HG03571 (cell line): Measurements from ENCODE around the gene LMF1.

Source experiments
- ATAC-seq: cut with Tn5 transposase; IDR thresholded peaks from one replicate; pipeline ENCODE4 v1.9.1; 2021; ENCODE audit not compliant: unreplicated experiment

LMF1 gene

DNA sequence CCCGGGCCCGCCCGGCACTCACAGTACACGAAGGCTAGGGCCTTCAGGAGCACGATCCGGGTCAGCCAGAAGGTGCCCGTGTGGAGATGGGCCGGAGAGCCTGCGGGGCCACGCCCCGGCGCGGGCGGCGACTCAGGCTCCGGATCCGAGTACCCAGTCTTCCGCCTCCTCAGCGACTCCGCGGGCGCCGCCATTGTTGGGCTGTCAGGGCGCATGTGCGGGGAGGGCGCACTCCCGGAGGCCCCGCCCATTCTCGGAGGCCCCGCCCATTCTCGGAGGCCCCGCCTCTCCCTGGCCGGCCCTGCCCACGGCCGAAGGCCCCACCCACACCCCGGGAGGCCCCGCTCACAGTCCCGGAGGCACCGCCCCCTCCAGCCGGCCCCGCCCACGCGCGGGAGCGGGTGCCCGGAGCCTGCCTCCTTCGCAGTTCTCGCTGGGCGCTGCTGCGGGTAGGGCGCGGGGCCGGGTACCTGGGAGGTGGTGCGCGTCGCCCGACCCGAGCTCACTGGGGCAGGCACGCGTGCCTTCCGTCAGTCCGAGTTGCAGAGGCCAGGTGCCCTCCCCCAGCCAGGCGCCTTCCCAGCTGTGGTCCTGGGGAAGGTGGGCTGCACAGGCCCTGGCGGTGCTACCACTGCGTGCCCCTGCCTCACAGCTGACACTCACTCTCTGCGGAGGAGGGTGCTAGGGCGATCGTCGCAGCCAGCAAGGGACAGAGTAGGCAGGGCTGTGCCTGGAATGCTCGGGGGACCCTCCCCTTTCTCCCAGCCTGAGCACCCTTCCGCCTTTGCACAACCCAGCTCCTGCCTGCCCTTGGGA lies at the start of gene LMF1:
Gene LMF1 (minus strand): TSS at position 219 of the 816 bp plus-strand sequence. CDS start 4 bp downstream, at position 215.
- ATAC-seq = peak; percentile 66

DNA sequence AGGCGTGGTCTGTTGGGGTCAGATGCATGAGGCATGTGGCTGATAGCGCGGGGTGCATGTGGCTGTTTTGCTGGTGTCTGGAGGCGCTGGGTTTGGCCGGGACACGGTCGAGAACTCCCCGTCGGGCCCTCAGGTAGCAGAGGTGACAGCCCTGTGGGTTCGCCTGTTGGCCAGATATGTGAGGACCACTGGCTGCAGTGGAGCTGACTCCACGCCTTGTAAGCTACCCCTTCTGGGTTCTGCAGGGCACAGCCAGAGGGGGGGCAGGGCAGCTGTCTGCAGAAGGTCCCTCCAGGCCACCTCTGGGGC lies 49.3 kb upstream of the LMF1 start:
- ATAC-seq = no peak

DNA sequence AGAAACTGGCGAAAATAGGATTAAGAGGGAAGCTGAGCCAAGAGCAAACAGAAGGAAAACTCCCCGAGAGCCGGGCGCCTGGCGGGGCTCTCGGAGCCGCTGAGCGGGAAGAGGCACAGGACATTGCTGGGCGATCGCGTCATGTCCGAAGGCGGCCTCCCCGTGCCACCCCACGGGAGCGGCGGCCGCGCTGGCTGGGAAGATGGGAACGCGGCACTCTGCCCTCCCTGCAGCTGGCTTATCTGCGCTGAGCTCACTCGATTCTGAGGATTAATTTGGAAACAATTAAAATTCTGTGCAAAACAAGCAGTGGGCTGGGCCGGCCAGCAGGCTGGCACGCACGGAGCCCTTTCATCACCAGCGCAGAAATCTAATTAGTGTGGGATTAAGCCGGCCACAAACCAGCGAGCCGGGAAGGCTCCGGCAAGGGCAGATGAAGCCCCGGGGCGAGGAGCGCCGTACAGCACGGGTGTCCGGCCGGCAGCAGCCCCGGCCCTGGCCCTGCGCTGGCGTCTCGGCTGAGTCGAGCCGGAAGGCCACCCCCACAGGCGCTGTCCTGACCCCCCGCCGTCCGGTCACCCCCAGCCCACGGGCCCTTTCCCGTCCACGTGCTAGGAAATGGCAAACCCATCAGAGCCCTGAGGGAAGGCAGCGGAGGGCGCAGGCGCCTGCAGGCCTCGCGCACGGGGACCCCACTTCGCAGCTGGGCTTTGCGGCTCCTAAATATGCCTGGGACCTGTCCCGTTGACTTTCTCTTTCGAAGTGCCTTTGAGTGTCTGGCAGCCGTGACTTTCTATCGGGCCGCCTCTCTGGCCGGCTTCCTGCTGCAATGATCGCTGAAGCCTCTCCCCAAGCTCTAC lies 48.7 kb upstream of the LMF1 start:
- ATAC-seq = no peak

DNA sequence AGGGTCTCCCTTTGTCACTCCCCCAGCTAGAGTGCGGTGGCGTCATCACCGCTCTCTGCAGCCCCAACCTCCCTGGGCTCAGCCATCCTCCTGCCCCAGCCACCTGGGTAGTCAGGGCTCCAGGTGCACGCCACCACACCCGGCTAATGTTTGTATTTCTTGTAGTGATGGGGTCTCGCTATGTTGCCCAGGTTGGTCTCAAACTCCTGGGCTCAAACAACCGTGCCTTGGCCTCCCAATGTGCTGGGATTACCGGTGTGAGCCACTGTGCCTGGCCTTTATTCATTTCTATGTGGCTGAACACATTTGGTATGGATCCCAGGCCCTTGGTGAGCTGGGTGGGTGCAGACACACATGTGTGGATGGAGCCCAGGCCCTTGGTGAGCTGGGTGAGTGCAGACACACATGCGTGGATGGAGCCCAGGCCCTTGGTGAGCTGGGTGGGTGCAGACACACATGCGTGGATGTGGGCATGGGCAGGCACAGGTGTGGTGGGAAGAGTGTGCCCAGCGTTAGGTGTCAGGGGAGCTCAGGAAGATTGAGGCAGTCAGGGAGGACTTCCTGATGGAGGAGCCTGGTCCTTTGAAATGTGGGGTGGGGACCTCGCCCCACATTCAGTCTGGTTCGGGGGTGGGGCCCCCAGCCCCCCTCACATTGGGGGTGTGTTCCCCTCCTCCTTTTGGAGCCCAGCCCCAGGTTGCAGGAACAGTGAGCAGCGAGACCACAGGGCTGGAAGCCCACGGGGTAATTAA lies 47.8 kb upstream of the LMF1 start:
- no peak for ATAC-seq

DNA sequence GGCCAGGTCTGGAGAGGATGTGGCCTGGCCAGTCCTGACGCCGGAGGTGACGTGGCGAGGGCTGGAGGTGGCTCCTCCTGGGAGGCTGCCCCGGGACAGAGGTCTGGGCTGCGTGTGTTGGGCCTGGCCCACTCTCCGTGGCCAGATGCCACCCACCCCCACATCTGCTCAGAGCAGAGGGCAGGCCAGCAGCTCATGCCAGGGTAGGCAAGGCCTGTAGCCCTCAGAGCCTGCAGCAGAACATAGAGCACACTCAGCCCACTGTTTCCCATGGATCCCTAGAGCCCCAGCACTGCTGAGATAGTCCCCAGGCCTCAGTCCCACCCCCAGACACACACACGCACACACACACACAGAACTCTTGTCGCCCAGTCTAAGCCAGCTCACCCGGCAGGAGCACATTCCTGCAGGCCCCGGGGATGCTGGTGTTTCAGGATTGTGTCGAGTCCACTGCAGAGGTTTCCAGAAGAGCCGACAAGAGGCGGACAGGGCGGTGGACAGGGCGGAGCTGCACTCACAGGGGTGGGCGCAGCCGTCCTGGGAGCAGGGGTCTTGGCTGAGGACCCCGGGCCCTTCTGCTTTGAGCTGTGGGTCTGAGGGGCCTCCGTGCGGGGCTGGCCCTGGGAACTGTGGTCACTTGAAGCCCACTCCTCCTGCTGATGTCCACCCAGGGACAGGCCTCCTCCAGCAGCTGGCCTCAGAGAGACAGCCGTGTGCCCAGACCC lies 44.1 kb upstream of the LMF1 start:
- ATAC-seq = no peak

DNA sequence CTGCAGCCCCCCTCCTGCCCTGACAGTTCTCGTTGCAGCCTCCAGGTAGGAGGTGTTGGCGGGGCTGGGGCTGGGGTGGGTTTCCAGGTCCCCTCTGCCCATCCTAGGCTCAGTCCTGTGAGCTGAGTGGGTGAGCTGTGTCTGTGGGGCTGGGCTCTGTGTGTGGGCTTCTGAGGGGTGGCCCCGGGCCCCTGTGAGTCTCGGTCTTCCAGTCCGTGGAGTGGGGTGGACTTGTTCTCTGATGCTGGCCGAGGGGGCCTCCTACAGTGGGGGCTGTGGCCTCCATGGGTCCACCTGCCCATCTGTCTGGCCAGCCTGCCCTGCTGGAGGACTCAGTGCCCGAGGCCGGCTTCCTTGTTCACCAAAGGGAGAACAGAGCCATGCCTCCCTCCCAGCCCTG lies 43.4 kb upstream of the LMF1 start:
- no peak for ATAC-seq

DNA sequence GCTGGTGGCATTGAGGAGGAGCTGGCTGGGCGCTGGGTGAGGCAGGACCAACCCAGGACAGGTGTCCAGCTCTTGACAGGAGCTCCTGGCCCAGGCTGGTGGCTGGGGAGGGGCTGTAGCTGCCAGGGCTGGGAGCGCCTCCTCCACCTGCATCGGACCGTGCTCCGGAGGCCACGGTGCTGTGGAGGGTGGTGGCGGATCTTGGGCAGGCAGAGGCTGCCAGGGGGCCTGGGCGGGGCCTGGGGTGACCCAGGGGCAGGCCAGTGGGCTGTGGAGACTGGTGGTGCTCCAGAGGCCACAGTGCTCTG lies 42.8 kb upstream of the LMF1 start:
- no peak for ATAC-seq

DNA sequence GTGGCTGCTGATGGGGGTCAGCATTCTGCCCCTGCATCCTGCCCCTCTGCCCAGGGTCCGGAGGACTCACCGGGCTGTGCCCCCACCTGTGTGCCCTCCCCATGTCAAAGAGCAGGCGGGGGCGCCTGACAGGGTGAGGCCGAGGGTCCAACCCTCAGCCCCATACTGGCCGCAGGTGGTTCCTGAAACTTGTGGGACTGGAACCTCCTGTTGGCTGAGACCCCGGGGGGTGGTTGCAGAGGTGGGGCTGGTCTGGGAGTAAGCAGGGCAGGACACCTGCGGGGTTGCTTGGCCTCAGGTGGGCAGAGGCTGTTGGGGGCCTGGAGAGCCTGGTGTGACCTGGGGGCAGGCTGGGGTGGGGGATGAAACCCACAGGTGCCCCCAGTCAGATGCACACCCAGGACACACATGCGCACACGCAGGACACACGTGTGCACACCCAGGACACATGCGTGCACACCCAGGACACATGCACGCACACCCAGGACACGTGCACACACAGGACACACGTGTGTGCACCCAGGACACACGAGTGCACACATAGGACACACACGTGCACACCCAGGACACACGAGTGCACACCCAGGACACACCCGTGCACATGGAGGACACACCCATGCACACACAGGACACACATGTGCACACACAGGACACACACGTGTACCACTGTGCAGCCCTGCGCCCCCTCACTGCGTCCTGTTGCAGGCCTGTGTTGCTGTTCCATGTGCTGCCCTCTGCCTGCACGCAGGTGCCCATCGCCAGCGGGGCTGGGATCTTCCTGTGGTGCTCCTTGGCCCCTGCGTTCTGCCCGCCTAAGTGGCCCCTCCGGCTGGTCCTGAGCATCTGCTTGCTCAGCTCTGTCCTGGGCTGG lies 42.2 kb upstream of the LMF1 start:
- ATAC-seq = no peak

DNA sequence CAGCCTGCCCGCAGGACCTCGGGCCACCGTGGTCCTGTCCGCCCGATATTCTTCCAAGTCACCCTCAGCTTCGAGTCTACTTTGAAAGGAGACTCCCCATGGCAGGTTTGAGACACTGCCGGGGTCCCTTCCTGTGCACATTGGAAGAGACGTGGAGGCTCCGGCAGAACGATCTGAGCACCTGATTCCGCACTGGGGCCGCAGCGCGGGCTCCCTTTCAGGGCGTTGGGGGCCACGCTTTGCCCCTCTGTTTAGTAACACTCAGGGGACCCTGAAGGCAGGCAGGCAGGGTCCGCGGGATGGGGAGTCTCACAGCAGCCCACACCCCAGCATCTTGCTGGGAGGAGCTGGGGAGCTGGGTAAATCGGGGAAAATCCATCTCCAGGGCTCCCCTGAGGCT lies 41.4 kb upstream of the LMF1 start:
- no peak for ATAC-seq

DNA sequence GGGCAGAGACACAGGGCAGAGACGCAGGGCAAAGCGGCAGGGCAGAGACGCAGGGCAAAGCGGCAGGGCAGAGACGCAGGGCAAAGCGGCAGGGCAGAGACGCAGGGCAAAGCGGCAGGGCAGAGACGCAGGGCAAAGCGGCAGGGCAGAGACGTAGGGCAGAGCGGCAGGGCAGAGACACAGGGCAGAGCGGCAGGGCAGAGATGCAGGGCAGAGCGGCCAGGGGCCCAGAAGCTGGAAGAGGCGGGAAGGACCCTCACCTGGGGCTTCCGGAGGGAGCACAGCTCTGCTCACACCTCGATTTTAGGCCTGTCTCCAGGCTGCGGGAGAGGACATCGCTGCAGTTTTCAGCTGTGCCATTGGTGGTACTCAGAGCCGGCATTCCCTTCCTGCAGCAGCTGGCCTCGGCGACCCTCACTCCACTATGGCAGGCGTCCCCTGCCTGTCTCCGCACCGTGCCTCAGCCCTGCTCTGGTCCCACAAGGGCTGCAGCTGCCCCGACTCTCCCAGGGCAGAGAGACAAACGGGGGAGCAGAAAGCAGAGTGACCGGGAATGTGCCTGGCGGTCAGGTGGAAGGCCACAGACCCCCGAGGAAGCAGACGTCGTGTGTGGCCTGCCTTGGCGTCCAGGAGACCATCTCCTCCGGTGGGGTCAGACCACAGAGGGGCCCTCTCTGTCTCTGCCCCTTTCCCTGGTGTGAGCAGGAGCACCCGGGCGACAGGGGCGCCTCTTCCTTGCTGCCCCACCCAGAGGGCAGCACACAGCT lies 40.7 kb upstream of the LMF1 start:
- ATAC-seq = no peak

DNA sequence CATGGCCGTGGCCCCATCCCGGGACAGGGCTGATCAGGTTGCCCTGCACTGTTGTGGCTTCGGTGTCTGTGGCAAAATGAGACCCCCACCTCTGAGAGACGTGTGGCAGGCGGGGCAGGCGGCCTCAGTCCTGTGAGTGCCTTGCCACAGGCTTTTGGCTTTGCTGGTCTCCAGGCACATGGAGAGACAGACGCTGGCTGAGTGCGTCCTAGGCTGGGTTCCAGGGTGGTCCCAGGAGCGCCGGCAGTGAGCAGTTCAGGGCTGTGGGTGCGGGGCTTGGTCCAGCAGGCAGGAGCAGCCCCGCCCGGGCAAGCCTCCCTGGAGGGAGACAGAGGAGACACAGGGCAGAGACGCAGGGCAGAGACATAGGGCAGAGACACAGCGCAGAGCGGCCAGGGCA lies 40.0 kb upstream of the LMF1 start:
- no peak for ATAC-seq

DNA sequence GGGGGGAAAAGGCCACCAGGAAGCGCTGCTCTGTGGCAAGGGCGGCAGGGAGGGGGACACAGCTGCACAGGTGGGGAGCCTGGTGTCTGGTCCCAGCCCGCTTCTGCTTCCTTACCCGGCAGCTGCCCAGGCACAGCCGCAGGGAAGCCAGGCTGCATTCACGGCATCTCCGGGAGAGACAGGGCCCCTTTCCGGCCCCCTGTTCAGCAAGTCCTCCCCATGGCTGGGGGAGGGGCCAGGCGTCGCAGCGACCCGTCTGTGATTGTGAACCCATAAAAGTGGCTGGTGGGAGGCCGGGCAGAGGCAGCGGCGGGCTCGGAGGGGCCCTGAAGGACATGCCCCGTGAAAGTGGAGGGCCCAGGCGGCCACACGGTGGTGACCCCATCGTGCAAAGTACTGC lies 39.5 kb upstream of the LMF1 start:
- no peak for ATAC-seq

DNA sequence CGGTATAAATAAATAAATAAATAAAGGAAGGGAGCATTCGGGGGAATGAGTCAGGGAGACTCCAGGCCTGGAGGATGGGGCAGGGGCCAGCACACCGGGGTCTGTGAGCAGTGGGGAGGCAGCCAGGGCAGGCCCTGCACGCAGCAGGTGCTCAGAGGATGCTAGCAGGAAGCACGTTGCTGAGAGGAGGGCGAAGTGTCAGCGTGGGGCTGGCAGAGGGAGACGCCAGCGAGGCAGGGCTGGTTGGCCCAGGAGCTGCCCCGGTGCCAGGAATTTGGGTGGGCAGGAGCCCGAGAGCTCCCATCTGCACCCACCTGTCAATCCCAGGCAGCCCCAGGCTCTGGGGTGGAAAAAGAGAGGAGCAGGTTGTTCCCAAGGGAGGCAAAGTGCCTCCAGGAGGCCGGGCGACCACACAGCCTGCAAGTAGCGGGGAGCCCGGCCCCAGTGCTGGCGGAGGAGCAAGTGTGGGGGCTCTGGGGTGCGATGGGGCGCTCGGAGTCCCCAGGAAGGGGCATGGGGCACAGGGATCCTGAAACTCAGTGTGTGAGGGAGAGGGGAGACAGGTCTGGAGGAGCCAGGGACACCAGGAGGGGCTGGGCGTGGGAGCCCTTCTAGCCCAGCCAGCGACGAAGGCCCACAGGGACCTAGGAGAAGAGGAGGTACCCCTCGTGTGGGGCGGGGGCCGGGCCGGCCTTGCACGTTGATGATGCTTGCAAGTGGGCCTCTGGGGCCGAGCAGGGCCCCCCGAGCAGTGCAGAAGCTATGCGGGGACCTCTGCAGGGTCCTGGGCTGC lies 38.8 kb upstream of the LMF1 start:
- ATAC-seq = no peak

DNA sequence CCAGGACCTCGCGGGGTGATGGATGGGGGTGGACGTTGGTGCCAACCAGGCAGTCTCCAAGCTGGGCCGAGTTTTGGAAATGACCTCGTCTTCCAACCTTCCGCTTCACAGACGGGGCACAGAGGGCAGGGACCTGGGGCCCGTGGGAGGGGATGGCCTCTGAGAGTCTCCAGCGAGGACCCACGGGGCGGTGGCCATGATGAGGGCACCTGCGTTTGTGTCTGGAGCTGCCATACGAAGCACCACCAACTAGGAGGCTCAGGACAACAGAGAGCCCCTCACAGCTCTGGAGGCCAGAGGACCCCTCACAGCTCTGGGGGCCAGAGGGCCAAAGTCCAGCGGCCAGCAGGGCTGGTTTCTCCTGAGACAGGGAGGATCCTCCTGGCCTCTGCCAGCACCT lies 37.3 kb upstream of the LMF1 start:
- ATAC-seq = no peak

DNA sequence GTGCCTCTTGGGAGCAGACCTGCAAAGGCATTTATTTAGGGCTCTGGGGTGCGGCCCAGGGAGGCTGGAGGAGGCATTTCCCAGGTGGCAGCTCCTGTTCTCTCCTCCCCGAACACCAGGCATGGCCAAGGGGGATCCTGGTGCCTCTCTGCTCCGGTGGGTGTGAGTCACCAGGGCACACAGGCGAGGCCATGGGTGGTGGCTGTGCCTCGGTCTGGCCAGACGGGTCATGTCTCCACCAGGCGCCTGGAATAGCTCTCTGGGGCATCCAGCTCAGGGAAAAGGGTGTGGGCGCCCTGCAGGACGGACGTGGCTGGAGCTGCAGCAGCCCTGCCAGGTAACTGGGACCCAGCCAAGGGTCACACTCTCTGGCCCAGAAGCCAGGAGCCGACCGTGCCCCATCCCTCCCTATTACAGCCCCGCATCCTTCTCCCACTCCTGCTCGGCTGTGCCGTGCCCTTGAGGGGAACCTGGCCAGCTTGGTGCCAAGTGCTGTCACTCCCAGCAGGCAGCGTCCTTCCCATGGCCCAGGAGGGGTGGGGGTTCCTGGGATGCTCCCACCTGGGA lies 36.6 kb upstream of the LMF1 start:
- no peak for ATAC-seq

DNA sequence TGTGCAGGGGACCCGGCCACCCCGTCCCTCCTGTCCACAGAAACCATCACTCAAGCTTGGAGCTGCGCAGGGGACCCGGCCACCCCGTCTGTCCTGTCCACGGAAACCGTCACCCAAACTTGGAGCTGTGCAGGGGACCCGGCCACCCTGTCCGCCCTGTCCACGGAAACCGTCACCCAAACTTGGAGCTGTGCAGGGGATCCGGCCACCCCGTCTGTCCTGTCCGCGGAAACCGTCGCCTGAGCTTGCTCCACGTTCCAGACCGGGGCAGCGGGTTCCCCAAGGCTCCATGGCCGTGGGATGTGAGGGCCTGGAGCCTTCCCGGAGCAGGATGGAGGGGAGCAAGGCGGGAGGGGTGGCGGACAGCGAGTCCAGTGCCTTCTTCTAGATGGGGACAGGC lies 36.0 kb upstream of the LMF1 start:
- no peak for ATAC-seq

DNA sequence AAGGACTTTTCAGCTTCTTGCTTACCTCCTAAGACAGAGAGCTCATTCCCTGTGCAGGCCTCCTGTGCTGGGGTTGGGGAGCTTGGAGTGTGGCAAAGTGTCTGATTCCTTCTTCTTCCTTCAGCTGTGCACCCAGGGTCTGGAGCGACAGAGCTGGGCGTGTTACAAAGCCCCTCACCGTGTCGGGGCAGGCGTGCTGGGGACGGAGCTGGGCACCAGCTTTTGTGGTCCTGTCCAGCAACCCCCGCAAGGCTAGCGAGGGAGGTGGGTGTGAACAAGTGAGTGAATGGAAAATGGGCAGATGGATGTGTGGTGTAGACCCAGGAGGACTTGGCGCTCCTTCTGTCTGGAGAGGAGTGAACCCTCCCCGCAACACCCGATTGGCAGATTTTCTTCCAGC lies 34.5 kb upstream of the LMF1 start:
- ATAC-seq = no peak
